Measurements from ENCODE around the gene ONECUT3.

The ONECUT3 gene

DNA sequence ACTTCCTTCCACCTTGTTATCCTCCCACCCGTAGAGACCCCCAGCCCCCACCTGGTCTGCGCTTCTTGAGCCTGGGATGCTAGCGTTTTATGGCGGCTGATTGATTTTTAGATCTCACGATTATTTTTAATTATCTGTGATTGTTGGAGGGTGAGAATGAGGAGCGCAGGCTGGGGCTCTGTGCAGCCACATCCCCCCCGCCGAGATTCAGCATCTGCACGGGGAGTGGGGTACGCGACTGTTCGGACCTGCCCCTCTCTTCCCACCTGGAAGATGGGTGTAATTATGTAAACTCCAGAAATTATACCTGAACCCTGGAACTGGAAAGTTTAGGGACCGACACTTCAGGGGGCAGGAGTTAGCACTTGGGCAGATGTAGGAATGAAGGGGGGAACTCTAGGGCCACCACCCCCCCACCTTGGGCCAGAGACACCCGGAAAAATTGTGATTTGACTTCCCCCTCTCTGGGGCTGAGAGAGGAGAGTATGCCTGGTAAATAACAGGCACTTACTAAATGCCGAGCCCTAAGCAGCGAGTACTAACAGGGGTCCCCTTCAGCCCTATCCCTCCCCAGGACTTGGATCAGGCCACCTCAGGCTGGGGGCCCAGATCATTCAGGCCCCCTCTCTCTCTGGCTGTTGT, 1.8 kb upstream of the ONECUT3 start:
- no peak for TF ChIP-seq CTCF (IDR thresholded peaks at IDR 0.05; ENCODE audit: borderline replicate concordance, insufficient read depth, low read depth, low read length)
- no peak overlapping the region for H3K4me3 ChIP-seq (ENCODE audit: low read depth, low read length)

DNA sequence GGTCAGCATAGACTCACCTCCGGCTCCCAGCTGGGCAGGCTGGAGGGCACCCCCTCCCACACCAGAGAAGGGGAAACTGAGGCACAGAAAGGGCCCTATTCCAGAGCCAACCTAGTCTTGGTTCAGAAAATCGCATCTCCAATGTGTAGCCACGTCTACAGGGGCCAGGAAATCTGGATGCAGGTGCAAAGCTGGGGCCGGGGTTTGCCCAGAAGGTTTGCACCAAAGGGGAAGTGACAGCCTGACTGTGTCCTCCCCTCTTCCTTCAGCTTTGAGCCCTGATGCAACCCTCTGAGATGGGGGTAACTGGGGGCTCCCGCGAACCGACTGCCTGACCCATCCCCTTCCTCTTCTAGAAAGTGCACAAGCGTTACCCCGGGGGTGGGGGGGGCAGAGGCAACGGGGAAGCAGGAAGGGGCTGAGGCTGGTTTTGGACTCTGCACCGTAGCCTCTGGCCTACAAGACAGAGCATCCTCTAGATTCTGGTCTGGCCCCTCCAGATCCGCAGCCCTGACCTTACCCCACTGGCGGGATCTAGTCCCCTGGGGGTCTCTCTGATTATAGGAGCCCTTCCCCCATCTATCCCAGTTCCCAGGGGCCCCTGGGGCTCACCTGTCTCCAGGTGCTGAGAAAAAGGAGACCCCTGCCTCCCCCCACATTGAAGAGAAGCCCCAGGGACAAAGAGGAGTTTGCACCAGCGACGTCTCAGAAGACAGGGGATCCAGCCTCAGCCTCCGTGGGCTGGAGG, 1.1 kb upstream of the ONECUT3 start:
- H3K4me3 ChIP-seq (ENCODE audit: low read depth, low read length), result no peak overlapping the region
- TF ChIP-seq CTCF (IDR thresholded peaks at IDR 0.05; ENCODE audit: borderline replicate concordance, insufficient read depth, low read depth, low read length), result no peak

DNA sequence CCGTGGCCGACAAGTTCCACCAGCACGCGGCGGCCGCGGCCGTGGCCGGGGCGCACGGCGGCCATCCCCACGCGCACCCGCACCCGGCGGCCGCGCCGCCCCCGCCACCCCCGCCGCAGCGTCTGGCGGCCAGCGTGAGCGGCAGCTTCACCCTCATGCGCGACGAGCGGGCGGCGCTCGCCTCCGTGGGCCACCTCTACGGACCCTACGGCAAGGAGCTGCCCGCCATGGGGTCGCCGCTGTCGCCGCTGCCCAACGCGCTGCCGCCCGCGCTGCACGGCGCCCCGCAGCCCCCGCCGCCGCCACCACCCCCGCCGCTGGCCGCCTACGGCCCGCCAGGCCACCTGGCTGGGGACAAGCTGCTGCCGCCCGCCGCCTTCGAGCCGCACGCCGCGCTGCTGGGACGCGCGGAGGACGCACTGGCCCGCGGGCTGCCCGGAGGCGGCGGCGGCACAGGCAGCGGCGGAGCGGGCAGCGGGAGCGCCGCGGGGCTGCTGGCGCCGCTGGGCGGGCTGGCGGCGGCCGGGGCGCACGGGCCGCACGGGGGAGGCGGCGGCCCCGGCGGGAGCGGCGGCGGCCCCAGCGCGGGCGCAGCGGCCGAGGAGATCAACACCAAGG, 821 bp downstream of the ONECUT3 start:
- no peak for TF ChIP-seq CTCF (IDR thresholded peaks at IDR 0.05; ENCODE audit: borderline replicate concordance, insufficient read depth, low read depth, low read length)
- no peak overlapping the region for H3K4me3 ChIP-seq (ENCODE audit: low read depth, low read length)

DNA sequence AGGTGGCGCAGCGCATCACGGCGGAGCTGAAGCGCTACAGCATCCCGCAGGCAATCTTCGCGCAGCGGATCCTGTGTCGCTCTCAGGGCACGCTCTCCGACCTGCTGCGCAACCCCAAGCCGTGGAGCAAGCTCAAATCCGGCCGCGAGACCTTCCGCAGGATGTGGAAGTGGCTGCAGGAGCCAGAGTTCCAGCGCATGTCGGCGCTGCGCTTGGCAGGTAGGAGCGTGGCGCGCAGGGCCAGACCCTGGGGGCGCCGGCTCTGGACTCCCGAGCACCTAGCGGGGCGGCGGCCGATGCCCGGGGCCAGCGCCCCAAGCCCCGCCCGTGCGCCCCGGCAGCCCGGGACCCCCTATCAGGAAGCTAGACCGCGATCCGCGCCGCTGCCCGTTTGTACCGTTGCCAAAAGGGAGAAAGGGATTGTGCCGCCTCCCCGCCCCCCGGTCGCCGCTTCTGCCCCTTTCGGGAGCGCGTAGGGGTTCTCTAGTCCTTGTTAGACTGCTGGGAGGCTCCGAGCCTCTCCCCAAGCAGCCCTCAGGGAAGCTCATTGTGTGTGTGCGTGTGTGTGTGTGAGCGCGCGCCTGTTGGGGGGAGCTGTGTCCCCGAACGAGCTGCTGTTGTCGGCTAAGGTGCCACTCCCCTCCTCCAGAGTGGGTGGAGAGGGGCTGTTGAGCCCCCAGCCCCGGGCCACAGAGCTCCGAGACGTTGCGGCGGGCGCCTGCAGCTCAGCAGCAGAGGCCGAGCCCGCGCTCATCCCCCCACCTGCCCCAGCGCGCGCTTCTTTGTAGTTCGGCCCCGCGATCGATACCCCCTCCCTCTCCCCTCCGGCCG, 1.5 kb downstream of the ONECUT3 start:
- H3K4me3 ChIP-seq (ENCODE audit: low read depth, low read length), result no peak overlapping the region
- no peak for TF ChIP-seq CTCF (IDR thresholded peaks at IDR 0.05; ENCODE audit: borderline replicate concordance, insufficient read depth, low read depth, low read length)

- TF ChIP-seq CTCF (IDR thresholded peaks at IDR 0.05; ENCODE audit: borderline replicate concordance, insufficient read depth, low read depth, low read length), result no peak
Measured at GRCh38 chr19:1755467-1756171, 2.3 kb downstream of the ONECUT3 start.

DNA sequence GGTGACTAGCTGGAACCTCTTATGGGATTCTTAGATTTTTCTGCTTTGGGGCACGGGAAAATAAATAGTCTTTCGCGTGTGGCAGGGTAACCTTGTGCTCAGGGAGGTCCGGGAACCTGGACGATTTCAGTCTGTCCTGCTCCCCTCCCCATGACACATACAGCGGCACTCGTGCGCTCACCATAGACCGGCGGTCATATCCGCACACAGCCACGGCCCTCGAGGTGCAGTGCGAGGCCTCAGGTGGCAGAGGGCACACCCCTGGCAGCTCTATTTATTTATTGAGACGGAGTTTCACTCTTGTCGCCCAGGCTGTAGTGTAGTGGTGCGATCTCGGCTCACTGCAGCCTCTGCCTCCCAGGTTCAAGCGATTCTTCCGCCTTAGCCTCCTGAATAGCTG, 3.0 kb downstream of the ONECUT3 start:
- TF ChIP-seq CTCF (IDR thresholded peaks at IDR 0.05; ENCODE audit: borderline replicate concordance, insufficient read depth, low read depth, low read length), result no peak
- H3K4me3 ChIP-seq (ENCODE audit: low read depth, low read length), result no peak overlapping the region

More at GRCh38 chr19:1755467-1756171, 2.3 kb downstream of the ONECUT3 start:
- H3K4me3 ChIP-seq (ENCODE audit: low read depth, low read length), result no peak overlapping the region
